Gastrocnemius medialis (tissue), 4 donors: ENCODE measurements around the gene SLC11A2.

Experiments used
- POLR2A ChIP-seq, 2 donors: fragments of 450-650 bp; IDR thresholded peaks; one replicate each; pipeline ENCODE4 v1.6.1; 2017; ENCODE audit warnings: antibody characterized with exemption in 2 of 2, mild to moderate bottlenecking in 2 of 2, moderate library complexity in 2 of 2
- TF ChIP-seq, protein P1 (sequence below), 5 experiments: fragments of 450-650 bp in 3 of 5; fragments of 200-600 bp in 2 of 5; sonication (generic) in 2 of 5; IDR thresholded peaks in 4 of 5; conservative IDR thresholded peaks in 1 of 5; 1 replicate in 4 of 5; 2 replicates in 1 of 5; pipeline ENCODE4 v1.5.1; 2016 to 2019; ENCODE audit warnings: antibody characterized with exemption in 5 of 5, mild to moderate bottlenecking in 3 of 5, moderate library complexity in 3 of 5

DNA sequence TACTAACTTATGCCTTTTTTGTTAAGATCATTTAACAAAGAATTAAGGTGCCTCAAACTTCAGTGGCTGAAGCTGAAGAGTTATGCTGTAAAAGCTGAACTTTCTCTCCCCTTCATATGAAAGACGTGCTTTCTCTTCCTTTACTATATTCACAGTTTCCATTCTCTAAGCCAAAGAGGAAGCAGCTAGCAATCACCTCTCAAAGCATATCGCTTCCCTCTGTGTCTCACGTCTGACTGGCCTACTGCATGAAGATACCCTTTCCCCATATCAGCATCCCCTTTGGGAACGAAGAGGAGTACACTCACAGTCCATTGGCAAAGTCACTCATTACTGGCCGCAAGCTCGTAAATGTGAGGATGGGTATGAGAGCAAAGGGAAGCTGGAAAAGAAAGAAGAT lies 34.9 kb downstream of the SLC11A2 start:
- no peak for TF ChIP-seq POLR2A (IDR thresholded peaks at IDR 0.05)
- TF ChIP-seq, protein P1, sequence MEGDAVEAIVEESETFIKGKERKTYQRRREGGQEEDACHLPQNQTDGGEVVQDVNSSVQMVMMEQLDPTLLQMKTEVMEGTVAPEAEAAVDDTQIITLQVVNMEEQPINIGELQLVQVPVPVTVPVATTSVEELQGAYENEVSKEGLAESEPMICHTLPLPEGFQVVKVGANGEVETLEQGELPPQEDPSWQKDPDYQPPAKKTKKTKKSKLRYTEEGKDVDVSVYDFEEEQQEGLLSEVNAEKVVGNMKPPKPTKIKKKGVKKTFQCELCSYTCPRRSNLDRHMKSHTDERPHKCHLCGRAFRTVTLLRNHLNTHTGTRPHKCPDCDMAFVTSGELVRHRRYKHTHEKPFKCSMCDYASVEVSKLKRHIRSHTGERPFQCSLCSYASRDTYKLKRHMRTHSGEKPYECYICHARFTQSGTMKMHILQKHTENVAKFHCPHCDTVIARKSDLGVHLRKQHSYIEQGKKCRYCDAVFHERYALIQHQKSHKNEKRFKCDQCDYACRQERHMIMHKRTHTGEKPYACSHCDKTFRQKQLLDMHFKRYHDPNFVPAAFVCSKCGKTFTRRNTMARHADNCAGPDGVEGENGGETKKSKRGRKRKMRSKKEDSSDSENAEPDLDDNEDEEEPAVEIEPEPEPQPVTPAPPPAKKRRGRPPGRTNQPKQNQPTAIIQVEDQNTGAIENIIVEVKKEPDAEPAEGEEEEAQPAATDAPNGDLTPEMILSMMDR (IDR thresholded peaks at IDR 0.05 in 4 of 5, conservative IDR thresholded peaks at IDR 0.05 in 1 of 5), result no peak
